NCI-H2081 (cell line): ENCODE data around the gene JAK2.
"Not testable (repeated sequence)": the region's sequence is repeated elsewhere in the genome, so short reads cannot be mapped to it uniquely, and the experiment has no call there.

Experiments used
- DNase-seq, 2 experiments: peaks; one replicate each; lab custom pipeline; 2025; lab: John Stamatoyannopoulos, UW

The JAK2 gene

GRCh38 chr9:5041390-5042115, 56.5 kb downstream of the JAK2 start:
- DNase-seq, result no peak

- no peak for DNase-seq
Measured at GRCh38 chr9:5042661-5043178, 57.6 kb downstream of the JAK2 start.

GRCh38 chr9:5043381-5043780, 58.3 kb downstream of the JAK2 start:
- DNase-seq, result no peak

- no peak for DNase-seq
Measured at GRCh38 chr9:5044160-5044559, 59.1 kb downstream of the JAK2 start.

- no peak for DNase-seq
Measured at GRCh38 chr9:5052838-5053237, 67.8 kb downstream of the JAK2 start.

- DNase-seq, result no peak
Measured at GRCh38 chr9:5062631-5063030, 77.6 kb downstream of the JAK2 start.

- no peak for DNase-seq
Measured at GRCh38 chr9:5072871-5073270, 87.8 kb downstream of the JAK2 start.

GRCh38 chr9:5073701-5074100, 88.6 kb downstream of the JAK2 start:
- DNase-seq, result no peak

- no peak for DNase-seq
Measured at GRCh38 chr9:5085993-5086392, 100.9 kb downstream of the JAK2 start.

- DNase-seq, result peak; percentile 76 to 87
Measured at GRCh38 chr9:5089737-5090136, 104.7 kb downstream of the JAK2 start.

- no peak for DNase-seq
Measured at GRCh38 chr9:5095795-5096194, 110.7 kb downstream of the JAK2 start.

- no peak for DNase-seq
Measured at GRCh38 chr9:5099466-5099865, 114.4 kb downstream of the JAK2 start.

- DNase-seq, result not testable (repeated sequence)
Measured at GRCh38 chr9:5101127-5101526, 116.1 kb downstream of the JAK2 start.

GRCh38 chr9:5106517-5106916, 121.4 kb downstream of the JAK2 start:
- DNase-seq, result not testable (repeated sequence)

- no peak for DNase-seq
Measured at GRCh38 chr9:5110867-5111681, 126.0 kb downstream of the JAK2 start.

GRCh38 chr9:5111696-5112095, 126.6 kb downstream of the JAK2 start:
- DNase-seq, result no peak

GRCh38 chr9:5112109-5112592, 127.1 kb downstream of the JAK2 start:
- no peak for DNase-seq

GRCh38 chr9:5112646-5113045, 127.6 kb downstream of the JAK2 start:
- no peak for DNase-seq

- no peak for DNase-seq
Measured at GRCh38 chr9:5113523-5113922, 128.5 kb downstream of the JAK2 start.

- no peak for DNase-seq
Measured at GRCh38 chr9:5113994-5114748, 129.1 kb downstream of the JAK2 start.

- no peak for DNase-seq
Measured at GRCh38 chr9:5122116-5122515, 137.0 kb downstream of the JAK2 start.

GRCh38 chr9:5122516-5122915, 137.4 kb downstream of the JAK2 start:
- DNase-seq, result no peak
